Heart left ventricle (tissue), 16 donors: ENCODE data around the gene CA4. TPM values are rescaled to one million over a fixed set of nuclear protein-coding genes. Genes with fewer than 3 reads are reported as not detected.

Source experiments
- ATAC-seq, 4 donors: fragments of 200-7000 bp; cut with Tn5 transposase; one replicate each; pipeline ENCODE4 v1.9.1; 2020 to 2022; ENCODE audit warnings: moderate library complexity in 4 of 4, mild to moderate bottlenecking in 3 of 4, moderate number of reproducible peaks in 1 of 4
- DNase-seq, 5 donors: peaks; one replicate each; pipeline ENCODE4 v3.0.0-alpha.2; 2020
- H3K27ac ChIP-seq, 12 donors: fragments of 200-600 bp; sonication (generic) in 4 of 12; one replicate each; pipeline versions ENCODE4 v1.5.0 to v1.8.0; 2016 to 2022; ENCODE audit warnings: mild to moderate bottlenecking in 2 of 12
- H3K27me3 ChIP-seq, 9 donors: fragments of 200-600 bp; sonication (generic) in 2 of 9; one replicate each; pipeline versions ENCODE4 v1.5.1 to v1.8.0; 2016 to 2022; ENCODE audit warnings: mild to moderate bottlenecking in 3 of 9
- H3K36me3 ChIP-seq, 9 donors: fragments of 200-600 bp; sonication (generic) in 2 of 9; one replicate each; pipeline versions ENCODE4 v1.5.0 to v1.8.0; 2018 to 2022; ENCODE audit warnings: mild to moderate bottlenecking in 2 of 9
- H3K4me1 ChIP-seq, 12 donors: fragments of 200-600 bp; sonication (generic) in 4 of 12; one replicate each; pipeline versions ENCODE4 v1.5.0 to v1.8.0; 2016 to 2022; ENCODE audit warnings: mild to moderate bottlenecking in 3 of 12
- H3K4me3 ChIP-seq, 12 donors: fragments of 200-600 bp; sonication (generic) in 4 of 12; one replicate each; pipeline versions ENCODE4 v1.5.0 to v1.8.0; 2017 to 2022; ENCODE audit warnings: mild to moderate bottlenecking in 9 of 12, moderate library complexity in 4 of 12
- H3K9me3 ChIP-seq, 12 donors: fragments of 200-600 bp; sonication (generic) in 4 of 12; one replicate each; pipeline versions ENCODE4 v1.5.0 to v1.8.0; 2016 to 2022; ENCODE audit warnings: mild to moderate bottlenecking in 1 of 12
- CTCF ChIP-seq, 12 donors: fragments of 200-600 bp; sonication (generic) in 4 of 12; IDR thresholded peaks; one replicate each; pipeline versions ENCODE4 v1.5.0 to v1.8.0; 2018 to 2022; ENCODE audit warnings: antibody characterized with exemption in 12 of 12, mild to moderate bottlenecking in 5 of 12
- POLR2A ChIP-seq, 2 donors: fragments of 450-650 bp; IDR thresholded peaks; one replicate each; pipeline ENCODE4 v1.6.1; 2017; ENCODE audit warnings: antibody characterized with exemption in 2 of 2, mild to moderate bottlenecking in 2 of 2, moderate library complexity in 2 of 2
- WGBS, 4 donors: extraction: QIAGEN DNeasy Blood & Tissue Kit in 2 of 4; methylation state at CpG; one replicate each; pipeline versions ENCODE4 v1.1.5 to v1.1.7; 2013 to 2018; 5-methylcytosine and 5-hydroxymethylcytosine counted together
- intact Hi-C, 10 donors: fragments of 100-400 bp; cut with DNase I; formaldehyde crosslinking; loops; one replicate each; pipeline versions ENCODE4 v1.11.1 to v1.14.2; 2022
- polyA plus RNA-seq, 2 donors: library from polyadenylated mRNA; stranded (reverse); fragments of 200-250 nt; gene quantifications; one replicate each; pipeline ENCODE4 v1.2.3, GENCODE V29; 2013
- total RNA-seq, 9 donors: library from RNA; depleted of rRNA in 2 of 9; stranded (reverse); fragments of >200 nt in 2 of 9; fragmentation: NEBNext Ultra II Directional in 3 of 9; extraction: Animal tissue kit (Norgen Biotek cat#: 25700) in 3 of 9; gene quantifications; one replicate each; pipeline versions ENCODE4 v1.1.0 to v1.2.4, GENCODE V29; 2016 to 2023
- donor health status: ischemic (EF 13 %, LVEDD 7.1; RV severe dilation, severe dysfunction).
- donor health status: healthy with polysubstance abuse.
- donor health status: DM: no; HTN: yes; CAD: no.
- donor health status: DM: no; HTN: no; CAD: no.
- donor health status: ischemic (EF 25% LVEDD 6.9; RV normal size, moderate dysfunction).
- donor health status: ischemic (EF 25% LVEDD 5.7; RV mildly dilated, moderate dysfunction).
- donor health status: healthy.
- donor health status: DM: yes; HTN: yes; CAD: no.
- donor health status: ischemic (EF 35%, LVEDD 5.7; RV mildly dilated, moderate dysfunction).
- donor health status: nonischemic (EF 11% LVEDD 7.7; RV severe dilation, severe dysfunction).
- donor health status: DM: yes; HTN: yes; CAD: no.
- donor health status: PGD.
- donor health status: ischemic (EF 29% LVEDD 5.4; RV normal size, mild dysfunction).
- donor health status: nonischemic (EF 23%, LVEDD 6.1; RV moderate dilation, normal function).

CA4 gene
- total and polyA plus RNA-seq, 11 donors, result 12.4 to 54.0 (median 17.7) TPM

- Histone ChIP-seq H3K9me3 (no peaks in the 10 kb centered on the region), H3K36me3 (peaks cover 0 to 14% (median 0%) of the 10 kb centered on the region in 9 donors), H3K4me3 (peak overlapping the region; percentile 47 to 99 (median 71)), H3K27ac (peak overlapping the region; percentile 62 to 97 (median 88)), H3K4me1 (peaks cover 0 to 37% (median 17%) of the 10 kb centered on the region in 12 donors), H3K27me3 (peaks cover 4 to 24% (median 15%) of the 10 kb centered on the region in 9 donors)
- intact Hi-C loops, result loop anchor here in 1 of 10 donors (10.0 kb wide), 1 partner anchor 300 kb away; no protein-coding TSS in a partner anchor
- WGBS, 4 donors, result 5 to 7% (median 6%) methylated on average over 16 of the region's 16 CpGs
- TF ChIP-seq POLR2A (IDR thresholded peaks at IDR 0.05) (no peak), CTCF (IDR thresholded peaks at IDR 0.05) (no peak)
- peak; percentile 38 to 84 (median 44) for ATAC-seq
- peak in 2 of 5 donors; percentile 36 to 59 for DNase-seq
These were observed 15.2 kb upstream of the CA4 start for GRCh38 chr17:60134396-60135150.

GRCh38 chr17:60135151-60135950, 14.4 kb upstream of the CA4 start:
- TF ChIP-seq CTCF (IDR thresholded peaks at IDR 0.05) (no peak), POLR2A (IDR thresholded peaks at IDR 0.05) (peak in 1 of 2 donors; percentile 69)

GRCh38 chr17:60135951-60136666, 13.7 kb upstream of the CA4 start:
- Histone ChIP-seq H3K4me3 (peak overlapping the region in 11 of 12 donors; percentile 56 to 99 (median 71)), H3K36me3 (peaks cover 0 to 14% (median 0%) of the 10 kb centered on the region in 9 donors), H3K27me3 (peaks cover 15 to 39% (median 30%) of the 10 kb centered on the region in 9 donors), H3K4me1 (peaks cover 0 to 48% (median 23%) of the 10 kb centered on the region in 12 donors), H3K9me3 (no peaks in the 10 kb centered on the region), H3K27ac (peak overlapping the region in 3 of 12 donors; percentile 89 to 97 (median 95))
- intact Hi-C loops, result loop anchor here in 1 of 10 donors (10.0 kb wide), 1 partner anchor 299 kb away; no protein-coding TSS in a partner anchor
- no peak for ATAC-seq
- DNase-seq, result no peak
- TF ChIP-seq CTCF (IDR thresholded peaks at IDR 0.05), result no peak
- no peak for TF ChIP-seq POLR2A (IDR thresholded peaks at IDR 0.05)
- 68 to 79% (median 72%) methylated on average over 13 of the region's 13 CpGs for WGBS, 4 donors

More at GRCh38 chr17:60135151-60135950, 14.4 kb upstream of the CA4 start:
- no peaks in the 10 kb centered on the region for H3K9me3 ChIP-seq
- peaks cover 9 to 31% (median 22%) of the 10 kb centered on the region in 9 donors for H3K27me3 ChIP-seq
- intact Hi-C loops, result loop anchor here in 1 of 10 donors (10.0 kb wide), 1 partner anchor 299 kb away; no protein-coding TSS in a partner anchor
- peak overlapping the region; percentile 47 to 99 (median 71) for H3K4me3 ChIP-seq
- peak; percentile 95 to 98 (median 96) for ATAC-seq
- DNase-seq, result peak; percentile 88 to 93 (median 91)
- H3K4me1 ChIP-seq, result peaks cover 0 to 45% (median 20%) of the 10 kb centered on the region in 12 donors
- WGBS, 4 donors, result 1 to 3% (median 2%) methylated on average over 42 to 54 of the region's 54 CpGs
- peaks cover 0 to 14% (median 0%) of the 10 kb centered on the region in 9 donors for H3K36me3 ChIP-seq
- peak overlapping the region; percentile 62 to 97 (median 88) for H3K27ac ChIP-seq
